GM18526 (cell line): Measurements from ENCODE around the gene KIZ.

Source experiments
- POLR2A ChIP-seq: IDR thresholded peaks from 3 replicates; pipeline ENCODE4 v1.6.1; 2011; ENCODE audit not compliant: insufficient read length; ENCODE audit errors: extremely low read depth

KIZ gene

GRCh38 chr20:21143194-21143890, 17.5 kb downstream of the KIZ start:
- TF ChIP-seq POLR2A = no peak

GRCh38 chr20:21145424-21145823, 19.5 kb downstream of the KIZ start:
- TF ChIP-seq POLR2A = no peak

- no peak for TF ChIP-seq POLR2A
These were observed 20.3 kb downstream of the KIZ start for GRCh38 chr20:21146215-21146614.

GRCh38 chr20:21147593-21147992, 21.7 kb downstream of the KIZ start:
- no peak for TF ChIP-seq POLR2A

GRCh38 chr20:21149344-21149743, 23.5 kb downstream of the KIZ start:
- TF ChIP-seq POLR2A = no peak

- no peak for TF ChIP-seq POLR2A
These were observed 25.9 kb downstream of the KIZ start for GRCh38 chr20:21151791-21152190.

GRCh38 chr20:21154692-21155091, 28.8 kb downstream of the KIZ start:
- no peak for TF ChIP-seq POLR2A

GRCh38 chr20:21155268-21155667, 29.4 kb downstream of the KIZ start:
- no peak for TF ChIP-seq POLR2A

- no peak for TF ChIP-seq POLR2A
These were observed 30.4 kb downstream of the KIZ start for GRCh38 chr20:21156266-21156665.

GRCh38 chr20:21157006-21157405, 31.1 kb downstream of the KIZ start:
- no peak for TF ChIP-seq POLR2A

- TF ChIP-seq POLR2A = no peak
These were observed 33.9 kb downstream of the KIZ start for GRCh38 chr20:21159658-21160380.

GRCh38 chr20:21161926-21162325, 36.0 kb downstream of the KIZ start:
- no peak for TF ChIP-seq POLR2A

GRCh38 chr20:21162631-21163030, 36.7 kb downstream of the KIZ start:
- no peak for TF ChIP-seq POLR2A

GRCh38 chr20:21166801-21167200, 40.9 kb downstream of the KIZ start:
- no peak for TF ChIP-seq POLR2A

- TF ChIP-seq POLR2A = no peak
These were observed 41.4 kb downstream of the KIZ start for GRCh38 chr20:21167261-21167660.

GRCh38 chr20:21172626-21173025, 46.7 kb downstream of the KIZ start:
- no peak for TF ChIP-seq POLR2A

- no peak for TF ChIP-seq POLR2A
These were observed 47.6 kb downstream of the KIZ start for GRCh38 chr20:21173485-21173884.
